HepG2 (cell line): ENCODE measurements around the gene SCN2A. TPM values are rescaled to one million over a fixed set of nuclear protein-coding genes. Genes with fewer than 3 reads are reported as not detected.

Source experiments
- CBX5 ChIP-seq: sonication (generic); formaldehyde crosslinking; IDR thresholded peaks from 2 replicates; pipeline ENCODE4 v1.4.0; 2020; ENCODE audit warnings: missing genetic modification reagents, borderline replicate concordance
- RFXANK ChIP-seq: IDR thresholded peaks from 2 replicates; pipeline ENCODE4 v1.6.1; 2016
- ZNF563 ChIP-seq: sonication (generic); formaldehyde crosslinking; IDR thresholded peaks from 2 replicates; pipeline ENCODE4 v1.8.0; 2022; ENCODE audit warnings: mild to moderate bottlenecking, moderate library complexity, missing genetic modification reagents
- polyA plus RNA-seq, 8 experiments: library from polyadenylated mRNA; depleted of rRNA in 3 of 8; stranded (reverse) in 7 of 8; unstranded in 1 of 8; fragments of >200 nt; fragmentation: Illumina TruSeq in 4 of 8; extraction: Trizol in 4 of 8; gene quantifications; 2 replicates each; pipeline versions ENCODE4 v1.2.1 to v1.2.3, GENCODE V29; 2011 to 2016; ENCODE audit warnings: low read depth in 4 of 8, missing spikeins in 1 of 8, mixed read lengths in 1 of 8; ENCODE audit not compliant: insufficient read depth in 1 of 8
- total RNA-seq, 5 experiments: library from RNA; depleted of rRNA; stranded (reverse); fragments of >200 nt; fragmentation: Illumina TruSeq; extraction: Trizol; gene quantifications; 2 replicates each; pipeline ENCODE4 v1.2.3, GENCODE V29; 2016; ENCODE audit warnings: low read depth in 1 of 5
- TF ChIP-seq, protein P1 (sequence below): sonication (generic); formaldehyde crosslinking; IDR thresholded peaks from 2 replicates; pipeline ENCODE4 v1.4.0; 2020; ENCODE audit warnings: missing genetic modification reagents
- TF ChIP-seq, protein P2 (sequence below): IDR thresholded peaks from 2 replicates; pipeline ENCODE4 v1.6.1; 2016; ENCODE audit warnings: missing biosample characterization, missing genetic modification reagents, low read depth

The SCN2A gene
- total and polyA plus RNA-seq, 2 of the 13 experiments (the other 11 are each of a cell fraction or from before 2014, with no cell fraction given), result 0.20 to 0.30 TPM

- TF ChIP-seq ZNF563 (CRISPR knock-in tag) (no peak), RFXANK (CRISPR knock-in tag) (no peak), CBX5 (CRISPR knock-in tag) (no peak)
- TF ChIP-seq, protein P1, sequence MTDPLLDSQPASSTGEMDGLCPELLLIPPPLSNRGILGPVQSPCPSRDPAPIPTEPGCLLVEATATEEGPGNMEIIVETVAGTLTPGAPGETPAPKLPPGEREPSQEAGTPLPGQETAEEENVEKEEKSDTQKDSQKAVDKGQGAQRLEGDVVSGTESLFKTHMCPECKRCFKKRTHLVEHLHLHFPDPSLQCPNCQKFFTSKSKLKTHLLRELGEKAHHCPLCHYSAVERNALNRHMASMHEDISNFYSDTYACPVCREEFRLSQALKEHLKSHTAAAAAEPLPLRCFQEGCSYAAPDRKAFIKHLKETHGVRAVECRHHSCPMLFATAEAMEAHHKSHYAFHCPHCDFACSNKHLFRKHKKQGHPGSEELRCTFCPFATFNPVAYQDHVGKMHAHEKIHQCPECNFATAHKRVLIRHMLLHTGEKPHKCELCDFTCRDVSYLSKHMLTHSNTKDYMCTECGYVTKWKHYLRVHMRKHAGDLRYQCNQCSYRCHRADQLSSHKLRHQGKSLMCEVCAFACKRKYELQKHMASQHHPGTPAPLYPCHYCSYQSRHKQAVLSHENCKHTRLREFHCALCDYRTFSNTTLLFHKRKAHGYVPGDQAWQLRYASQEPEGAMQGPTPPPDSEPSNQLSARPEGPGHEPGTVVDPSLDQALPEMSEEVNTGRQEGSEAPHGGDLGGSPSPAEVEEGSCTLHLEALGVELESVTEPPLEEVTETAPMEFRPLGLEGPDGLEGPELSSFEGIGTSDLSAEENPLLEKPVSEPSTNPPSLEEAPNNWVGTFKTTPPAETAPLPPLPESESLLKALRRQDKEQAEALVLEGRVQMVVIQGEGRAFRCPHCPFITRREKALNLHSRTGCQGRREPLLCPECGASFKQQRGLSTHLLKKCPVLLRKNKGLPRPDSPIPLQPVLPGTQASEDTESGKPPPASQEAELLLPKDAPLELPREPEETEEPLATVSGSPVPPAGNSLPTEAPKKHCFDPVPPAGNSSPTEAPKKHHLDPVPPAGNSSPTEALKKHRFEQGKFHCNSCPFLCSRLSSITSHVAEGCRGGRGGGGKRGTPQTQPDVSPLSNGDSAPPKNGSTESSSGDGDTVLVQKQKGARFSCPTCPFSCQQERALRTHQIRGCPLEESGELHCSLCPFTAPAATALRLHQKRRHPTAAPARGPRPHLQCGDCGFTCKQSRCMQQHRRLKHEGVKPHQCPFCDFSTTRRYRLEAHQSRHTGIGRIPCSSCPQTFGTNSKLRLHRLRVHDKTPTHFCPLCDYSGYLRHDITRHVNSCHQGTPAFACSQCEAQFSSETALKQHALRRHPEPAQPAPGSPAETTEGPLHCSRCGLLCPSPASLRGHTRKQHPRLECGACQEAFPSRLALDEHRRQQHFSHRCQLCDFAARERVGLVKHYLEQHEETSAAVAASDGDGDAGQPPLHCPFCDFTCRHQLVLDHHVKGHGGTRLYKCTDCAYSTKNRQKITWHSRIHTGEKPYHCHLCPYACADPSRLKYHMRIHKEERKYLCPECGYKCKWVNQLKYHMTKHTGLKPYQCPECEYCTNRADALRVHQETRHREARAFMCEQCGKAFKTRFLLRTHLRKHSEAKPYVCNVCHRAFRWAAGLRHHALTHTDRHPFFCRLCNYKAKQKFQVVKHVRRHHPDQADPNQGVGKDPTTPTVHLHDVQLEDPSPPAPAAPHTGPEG, result no peak
- TF ChIP-seq, protein P2, sequence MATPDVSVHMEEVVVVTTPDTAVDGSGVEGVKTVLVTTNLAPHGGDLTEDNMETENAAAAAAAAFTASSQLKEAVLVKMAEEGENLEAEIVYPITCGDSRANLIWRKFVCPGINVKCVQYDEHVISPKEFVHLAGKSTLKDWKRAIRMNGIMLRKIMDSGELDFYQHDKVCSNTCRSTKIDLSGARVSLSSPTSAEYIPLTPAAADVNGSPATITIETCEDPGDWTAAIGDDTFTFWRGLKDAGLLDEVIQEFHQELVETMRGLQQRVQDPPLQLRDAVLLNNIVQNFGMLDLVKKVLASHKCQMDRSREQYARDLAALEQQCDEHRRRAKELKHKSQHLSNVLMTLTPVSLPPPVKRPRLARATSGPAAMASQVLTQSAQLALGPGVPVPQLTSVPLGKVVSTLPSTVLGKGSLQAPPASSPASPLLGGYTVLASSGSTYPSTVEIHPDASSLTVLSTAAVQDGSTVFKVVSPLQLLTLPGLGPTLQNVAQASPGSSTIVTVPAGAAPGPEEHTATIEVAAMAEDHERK (CRISPR knock-in tag), result no peak
Observed at GRCh38 chr2:165277295-165277694, 38.1 kb downstream of the SCN2A start (continued).
